ENCODE results near the gene BCL7C. TPM values are rescaled to one million over a fixed set of nuclear protein-coding genes. Genes with fewer than 3 reads are reported as not detected.

BCL7C gene
- total RNA-seq, 2 donors from 2014 or later, result 64.7 to 67.6 TPM

- peaks cover 61% of the 10 kb centered on the region for H3K36me3 ChIP-seq (ENCODE audit: control insufficient read depth, insufficient read depth, low read length)
- Mint-ChIP-seq H3K9me3 (no peaks in the 10 kb centered on the region), H3K27me3 (ENCODE audit: insufficient read depth) (no peaks in the 10 kb centered on the region), H3K27ac (no peak overlapping the region), H3K4me3 (no peak overlapping the region), H3K36me3 (ENCODE audit: low read depth) (peaks cover 64% of the 10 kb centered on the region), H3K4me1 (peaks cover 4% of the 10 kb centered on the region)
- H3K27ac ChIP-seq (ENCODE audit: low read depth, low read length), result no peak overlapping the region
- H3K4me1 ChIP-seq (ENCODE audit: control insufficient read depth, insufficient read depth, low read length), result no peaks in the 10 kb centered on the region
- DNase-seq, result no peak
- no peaks in the 10 kb centered on the region for H3K9me3 ChIP-seq (ENCODE audit: control insufficient read depth, low read length)
- H3K27me3 ChIP-seq (ENCODE audit: control insufficient read depth, insufficient read depth, low read length, poor library complexity, severe bottlenecking), result no peaks in the 10 kb centered on the region
- TF ChIP-seq CTCF (conservative IDR thresholded peaks at IDR 0.05), result no peak
- WGBS, 2 experiments (ENCODE audit: insufficient coverage in 1 of 2, insufficient read length in 1 of 2), result 85 to 100% methylated on average over 1 of the region's 1 CpG
- no peak overlapping the region for H3K9ac ChIP-seq (ENCODE audit: extremely low read depth, low read length, poor library complexity, severe bottlenecking)
- no peak overlapping the region for H3K4me3 ChIP-seq (ENCODE audit: low read length)
These were observed 7.7 kb downstream of the BCL7C start for GRCh38 chr16:30886145-30886544.

GRCh38 chr16:30885196-30885595 lies 8.7 kb downstream of the BCL7C start:
- Mint-ChIP-seq H3K9me3 (no peaks in the 10 kb centered on the region), H3K27ac (no peak overlapping the region)
- WGBS, 2 experiments (ENCODE audit: insufficient coverage in 1 of 2, insufficient read length in 1 of 2), result 94 to 96% methylated on average over 9 of the region's 9 CpGs

GRCh38 chr16:30884760-30885159 lies 9.1 kb downstream of the BCL7C start:
- Histone ChIP-seq H3K4me3 (ENCODE audit: low read length) (no peak overlapping the region), H3K9me3 (ENCODE audit: control insufficient read depth, low read length) (no peaks in the 10 kb centered on the region), H3K36me3 (ENCODE audit: control insufficient read depth, insufficient read depth, low read length) (peaks cover 61% of the 10 kb centered on the region), H3K9ac (ENCODE audit: extremely low read depth, low read length, poor library complexity, severe bottlenecking) (no peak overlapping the region), H3K27ac (ENCODE audit: low read depth, low read length) (no peak overlapping the region), H3K4me1 (ENCODE audit: control insufficient read depth, insufficient read depth, low read length) (no peaks in the 10 kb centered on the region), H3K27me3 (ENCODE audit: control insufficient read depth, insufficient read depth, low read length, poor library complexity, severe bottlenecking) (no peaks in the 10 kb centered on the region)
- DNase-seq, result no peak
- 97 to 100% methylated on average over 1 to 3 of the region's 3 CpGs for WGBS, 2 experiments (ENCODE audit: insufficient coverage in 1 of 2, insufficient read length in 1 of 2)
- Mint-ChIP-seq H3K27ac (no peak overlapping the region), H3K4me1 (peaks cover 4% of the 10 kb centered on the region), H3K4me3 (no peak overlapping the region), H3K9me3 (no peaks in the 10 kb centered on the region), H3K36me3 (ENCODE audit: low read depth) (peaks cover 70% of the 10 kb centered on the region), H3K27me3 (ENCODE audit: insufficient read depth) (no peaks in the 10 kb centered on the region)
- TF ChIP-seq CTCF (conservative IDR thresholded peaks at IDR 0.05), result no peak

More at GRCh38 chr16:30885196-30885595, 8.7 kb downstream of the BCL7C start:
- Histone ChIP-seq H3K27ac (ENCODE audit: low read depth, low read length) (no peak overlapping the region), H3K4me1 (ENCODE audit: control insufficient read depth, insufficient read depth, low read length) (no peaks in the 10 kb centered on the region), H3K9me3 (ENCODE audit: control insufficient read depth, low read length) (no peaks in the 10 kb centered on the region), H3K27me3 (ENCODE audit: control insufficient read depth, insufficient read depth, low read length, poor library complexity, severe bottlenecking) (no peaks in the 10 kb centered on the region), H3K4me3 (ENCODE audit: low read length) (no peak overlapping the region), H3K9ac (ENCODE audit: extremely low read depth, low read length, poor library complexity, severe bottlenecking) (no peak overlapping the region), H3K36me3 (ENCODE audit: control insufficient read depth, insufficient read depth, low read length) (peaks cover 60% of the 10 kb centered on the region)
- Mint-ChIP-seq H3K4me3 (no peak overlapping the region), H3K27me3 (ENCODE audit: insufficient read depth) (no peaks in the 10 kb centered on the region), H3K4me1 (peaks cover 4% of the 10 kb centered on the region), H3K36me3 (ENCODE audit: low read depth) (peaks cover 70% of the 10 kb centered on the region)
- DNase-seq, result no peak
- no peak for TF ChIP-seq CTCF (conservative IDR thresholded peaks at IDR 0.05)

All from endodermal cell (in vitro differentiated cells).